H1 (cell line): Measurements from ENCODE around the gene UTS2R. TPM values are rescaled to one million over a fixed set of nuclear protein-coding genes. Genes with fewer than 3 reads are reported as not detected.

Source experiments
- CREB1 ChIP-seq: IDR thresholded peaks from 2 replicates; pipeline ENCODE4 v1.6.1; 2012; ENCODE audit warnings: inconsistent platforms
- CTBP2 ChIP-seq: IDR thresholded peaks from 2 replicates; pipeline ENCODE4 v1.7.0; 2011; ENCODE audit warnings: borderline replicate concordance, mild to moderate bottlenecking, moderate library complexity, mixed read lengths, low read length; ENCODE audit not compliant: insufficient read depth, insufficient read length
- EZH2 ChIP-seq: fragments of 200-600 bp; sonication (generic); IDR thresholded peaks from 2 replicates; pipeline ENCODE4 v1.7.1; 2012; ENCODE audit warnings: low read depth, mild to moderate bottlenecking, moderate library complexity, low read length, inconsistent platforms; ENCODE audit not compliant: severe bottlenecking
- JUN ChIP-seq: IDR thresholded peaks from 2 replicates; pipeline ENCODE4 v1.6.1; 2011; ENCODE audit warnings: low read depth, mild to moderate bottlenecking, improper control_type of control experiment, low read length
- KDM5A ChIP-seq: fragments of 200-600 bp; IDR thresholded peaks from 2 replicates; pipeline ENCODE4 v1.7.1; 2012; ENCODE audit warnings: mild to moderate bottlenecking, low read length, inconsistent platforms, mixed read lengths
- NRF1 ChIP-seq: IDR thresholded peaks from 2 replicates; pipeline ENCODE4 v1.6.1; 2011; ENCODE audit warnings: mild to moderate bottlenecking, low read depth, low read length, improper control_type of control experiment
- POLR2AphosphoS5 ChIP-seq: IDR thresholded peaks from 2 replicates; pipeline ENCODE4 v1.6.1; 2011; ENCODE audit warnings: low read depth, low read length
- SP1 ChIP-seq: IDR thresholded peaks from 2 replicates; pipeline ENCODE4 v1.6.1; 2011; ENCODE audit warnings: low read depth, low read length
- SP2 ChIP-seq: IDR thresholded peaks from 2 replicates; pipeline ENCODE4 v1.6.1; 2012; ENCODE audit warnings: mild to moderate bottlenecking, low read length, inconsistent platforms
- SP4 ChIP-seq: IDR thresholded peaks from 2 replicates; pipeline ENCODE4 v1.6.1; 2012; ENCODE audit warnings: low read length, inconsistent platforms
- polyA plus RNA-seq, 7 experiments: library from polyadenylated mRNA; depleted of rRNA in 3 of 7; stranded (reverse) in 5 of 7; unstranded in 2 of 7; fragments of >200 nt in 5 of 7; fragments of 200-250 nt in 2 of 7; gene quantifications; 1 replicate in 5 of 7; 2 replicates in 1 of 7; 4 replicates in 1 of 7; pipeline versions ENCODE4 v1.2.1 to v1.2.3, GENCODE V29; 2011 to 2013; ENCODE audit warnings: missing spikeins in 2 of 7, mixed read lengths in 2 of 7
- total RNA-seq: library from RNA; stranded (reverse); fragmentation: NEBNext Ultra II Directional; extraction: Animal tissue kit (Norgen Biotek cat#: 25700); gene quantifications from 2 replicates; pipeline ENCODE4 v1.2.1, GENCODE V29; 2021

The UTS2R gene
- total and polyA plus RNA-seq, 2 of the 8 experiments (the other 6 are each of a cell fraction or from before 2014, with no cell fraction given): 0.27 TPM; not detected in 1

GRCh38 chr17:82384051-82384729 lies 12.6 kb downstream of the UTS2R start (continued):
- TF ChIP-seq CREB1: no peak
- TF ChIP-seq SP1: no peak
- no peak for TF ChIP-seq JUN
- no peak for TF ChIP-seq POLR2AphosphoS5
- no peak for TF ChIP-seq EZH2
- no peak for TF ChIP-seq CTBP2
- TF ChIP-seq KDM5A: no peak
- TF ChIP-seq SP4: no peak
- no peak for TF ChIP-seq SP2
- no peak for TF ChIP-seq NRF1
